Heart left ventricle (tissue), 16 donors: Measurements from ENCODE around the gene ARMH3. TPM values are rescaled to one million over a fixed set of nuclear protein-coding genes. Genes with fewer than 3 reads are reported as not detected.

ENCODE experiments used
- ATAC-seq, 4 donors: fragments of 200-7000 bp; cut with Tn5 transposase; one replicate each; pipeline ENCODE4 v1.9.1; 2020 to 2022; ENCODE audit warnings: moderate library complexity in 4 of 4, mild to moderate bottlenecking in 3 of 4, moderate number of reproducible peaks in 1 of 4
- DNase-seq, 5 donors: peaks; one replicate each; pipeline ENCODE4 v3.0.0-alpha.2; 2020
- H3K27ac ChIP-seq, 12 donors: fragments of 200-600 bp; sonication (generic) in 4 of 12; one replicate each; pipeline versions ENCODE4 v1.5.0 to v1.8.0; 2016 to 2022; ENCODE audit warnings: mild to moderate bottlenecking in 2 of 12
- H3K27me3 ChIP-seq, 9 donors: fragments of 200-600 bp; sonication (generic) in 2 of 9; one replicate each; pipeline versions ENCODE4 v1.5.1 to v1.8.0; 2016 to 2022; ENCODE audit warnings: mild to moderate bottlenecking in 3 of 9
- H3K36me3 ChIP-seq, 9 donors: fragments of 200-600 bp; sonication (generic) in 2 of 9; one replicate each; pipeline versions ENCODE4 v1.5.0 to v1.8.0; 2018 to 2022; ENCODE audit warnings: mild to moderate bottlenecking in 2 of 9
- H3K4me1 ChIP-seq, 12 donors: fragments of 200-600 bp; sonication (generic) in 4 of 12; one replicate each; pipeline versions ENCODE4 v1.5.0 to v1.8.0; 2016 to 2022; ENCODE audit warnings: mild to moderate bottlenecking in 3 of 12
- H3K4me3 ChIP-seq, 12 donors: fragments of 200-600 bp; sonication (generic) in 4 of 12; one replicate each; pipeline versions ENCODE4 v1.5.0 to v1.8.0; 2017 to 2022; ENCODE audit warnings: mild to moderate bottlenecking in 9 of 12, moderate library complexity in 4 of 12
- H3K9me3 ChIP-seq, 12 donors: fragments of 200-600 bp; sonication (generic) in 4 of 12; one replicate each; pipeline versions ENCODE4 v1.5.0 to v1.8.0; 2016 to 2022; ENCODE audit warnings: mild to moderate bottlenecking in 1 of 12
- POLR2A ChIP-seq, 2 donors: fragments of 450-650 bp; IDR thresholded peaks; one replicate each; pipeline ENCODE4 v1.6.1; 2017; ENCODE audit warnings: antibody characterized with exemption in 2 of 2, mild to moderate bottlenecking in 2 of 2, moderate library complexity in 2 of 2
- WGBS, 4 donors: extraction: QIAGEN DNeasy Blood & Tissue Kit in 2 of 4; methylation state at CpG; one replicate each; pipeline versions ENCODE4 v1.1.5 to v1.1.7; 2013 to 2018; 5-methylcytosine and 5-hydroxymethylcytosine counted together
- intact Hi-C, 10 donors: fragments of 100-400 bp; cut with DNase I; formaldehyde crosslinking; loops; one replicate each; pipeline versions ENCODE4 v1.11.1 to v1.14.2; 2022
- polyA plus RNA-seq, 2 donors: library from polyadenylated mRNA; stranded (reverse); fragments of 200-250 nt; gene quantifications; one replicate each; pipeline ENCODE4 v1.2.3, GENCODE V29; 2013
- total RNA-seq, 9 donors: library from RNA; depleted of rRNA in 2 of 9; stranded (reverse); fragments of >200 nt in 2 of 9; fragmentation: NEBNext Ultra II Directional in 3 of 9; extraction: Animal tissue kit (Norgen Biotek cat#: 25700) in 3 of 9; gene quantifications; one replicate each; pipeline versions ENCODE4 v1.1.0 to v1.2.4, GENCODE V29; 2016 to 2023
- TF ChIP-seq, protein P1 (sequence below), 12 donors: fragments of 200-600 bp; sonication (generic) in 4 of 12; IDR thresholded peaks; one replicate each; pipeline versions ENCODE4 v1.5.0 to v1.8.0; 2018 to 2022; ENCODE audit warnings: antibody characterized with exemption in 12 of 12, mild to moderate bottlenecking in 5 of 12
- donor health status: ischemic (EF 13 %, LVEDD 7.1; RV severe dilation, severe dysfunction).
- donor health status: healthy with polysubstance abuse.
- donor health status: DM: no; HTN: yes; CAD: no.
- donor health status: DM: no; HTN: no; CAD: no.
- donor health status: ischemic (EF 25% LVEDD 6.9; RV normal size, moderate dysfunction).
- donor health status: ischemic (EF 25% LVEDD 5.7; RV mildly dilated, moderate dysfunction).
- donor health status: healthy.
- donor health status: DM: yes; HTN: yes; CAD: no.
- donor health status: ischemic (EF 35%, LVEDD 5.7; RV mildly dilated, moderate dysfunction).
- donor health status: nonischemic (EF 11% LVEDD 7.7; RV severe dilation, severe dysfunction).
- donor health status: DM: yes; HTN: yes; CAD: no.
- donor health status: PGD.
- donor health status: ischemic (EF 29% LVEDD 5.4; RV normal size, mild dysfunction).
- donor health status: nonischemic (EF 23%, LVEDD 6.1; RV moderate dilation, normal function).

Gene ARMH3
- total and polyA plus RNA-seq, 11 donors, result 28.5 to 84.2 (median 43.9) TPM

DNA sequence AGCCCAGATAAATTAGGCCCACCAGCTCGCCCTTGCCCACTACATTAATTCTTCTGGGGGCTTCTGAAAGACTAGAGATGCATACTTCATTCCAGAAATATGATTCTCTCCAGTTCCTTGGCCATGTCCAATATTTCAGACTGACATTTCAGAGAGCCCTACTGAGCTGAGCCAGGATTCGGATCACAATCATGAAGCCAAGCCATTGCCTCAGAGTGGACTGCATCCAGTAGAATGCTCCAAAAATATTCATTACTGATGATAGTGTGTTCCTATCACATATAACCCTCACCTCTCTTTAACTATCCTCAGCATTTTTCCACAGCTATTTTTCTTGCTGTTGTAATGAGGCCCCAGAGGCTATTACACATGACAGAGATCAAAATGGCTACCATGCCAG is 38.7 kb downstream of the ARMH3 start:
- DNase-seq (no peak), ATAC-seq (peak in 3 of 4 donors; percentile 42 to 51 (median 48))
- Histone ChIP-seq H3K36me3 (peaks cover 0 to 92% (median 72%) of the 10 kb centered on the region in 9 donors), H3K4me1 (peaks cover 0 to 6% (median 0%) of the 10 kb centered on the region in 12 donors), H3K27ac (no peak overlapping the region), H3K4me3 (no peak overlapping the region), H3K27me3 (no peaks in the 10 kb centered on the region), H3K9me3 (no peaks in the 10 kb centered on the region)
- 65 to 78% (median 74%) methylated on average over 2 of the region's 2 CpGs for WGBS, 4 donors
- intact Hi-C loops, result no loop called here
- TF ChIP-seq POLR2A (IDR thresholded peaks at IDR 0.05), result no peak
- TF ChIP-seq, protein P1, sequence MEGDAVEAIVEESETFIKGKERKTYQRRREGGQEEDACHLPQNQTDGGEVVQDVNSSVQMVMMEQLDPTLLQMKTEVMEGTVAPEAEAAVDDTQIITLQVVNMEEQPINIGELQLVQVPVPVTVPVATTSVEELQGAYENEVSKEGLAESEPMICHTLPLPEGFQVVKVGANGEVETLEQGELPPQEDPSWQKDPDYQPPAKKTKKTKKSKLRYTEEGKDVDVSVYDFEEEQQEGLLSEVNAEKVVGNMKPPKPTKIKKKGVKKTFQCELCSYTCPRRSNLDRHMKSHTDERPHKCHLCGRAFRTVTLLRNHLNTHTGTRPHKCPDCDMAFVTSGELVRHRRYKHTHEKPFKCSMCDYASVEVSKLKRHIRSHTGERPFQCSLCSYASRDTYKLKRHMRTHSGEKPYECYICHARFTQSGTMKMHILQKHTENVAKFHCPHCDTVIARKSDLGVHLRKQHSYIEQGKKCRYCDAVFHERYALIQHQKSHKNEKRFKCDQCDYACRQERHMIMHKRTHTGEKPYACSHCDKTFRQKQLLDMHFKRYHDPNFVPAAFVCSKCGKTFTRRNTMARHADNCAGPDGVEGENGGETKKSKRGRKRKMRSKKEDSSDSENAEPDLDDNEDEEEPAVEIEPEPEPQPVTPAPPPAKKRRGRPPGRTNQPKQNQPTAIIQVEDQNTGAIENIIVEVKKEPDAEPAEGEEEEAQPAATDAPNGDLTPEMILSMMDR (IDR thresholded peaks at IDR 0.05), result no peak

DNA sequence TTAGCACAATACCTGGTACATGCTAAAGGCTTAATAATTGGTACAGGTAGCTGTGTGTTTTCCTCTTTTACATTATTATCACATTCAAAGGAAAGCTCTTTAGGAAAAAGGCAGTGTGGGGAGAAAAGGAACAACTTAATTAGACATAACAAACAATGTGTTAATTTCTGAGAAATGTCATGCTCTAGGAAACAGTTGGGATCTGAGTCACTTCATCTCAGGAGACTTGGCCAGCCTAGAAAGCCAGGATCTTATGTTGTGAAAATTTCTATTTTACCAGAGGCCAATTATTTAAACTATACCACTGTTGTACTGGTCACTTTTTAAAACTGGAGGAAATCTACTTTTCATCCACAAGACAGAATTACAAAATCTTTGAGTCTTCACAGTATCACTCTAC is 39.6 kb downstream of the ARMH3 start:
- DNase-seq, result no peak
- H3K27me3 ChIP-seq, result no peaks in the 10 kb centered on the region
- H3K36me3 ChIP-seq, result peaks cover 0 to 91% (median 72%) of the 10 kb centered on the region in 9 donors
- H3K9me3 ChIP-seq, result no peaks in the 10 kb centered on the region
- peaks cover 0 to 6% (median 0%) of the 10 kb centered on the region in 12 donors for H3K4me1 ChIP-seq
- intact Hi-C loops, result no loop called here
- no peak overlapping the region for H3K4me3 ChIP-seq
- H3K27ac ChIP-seq, result no peak overlapping the region
- ATAC-seq, result no peak
- TF ChIP-seq, protein P1 (IDR thresholded peaks at IDR 0.05), result no peak
- TF ChIP-seq POLR2A (IDR thresholded peaks at IDR 0.05), result no peak

DNA sequence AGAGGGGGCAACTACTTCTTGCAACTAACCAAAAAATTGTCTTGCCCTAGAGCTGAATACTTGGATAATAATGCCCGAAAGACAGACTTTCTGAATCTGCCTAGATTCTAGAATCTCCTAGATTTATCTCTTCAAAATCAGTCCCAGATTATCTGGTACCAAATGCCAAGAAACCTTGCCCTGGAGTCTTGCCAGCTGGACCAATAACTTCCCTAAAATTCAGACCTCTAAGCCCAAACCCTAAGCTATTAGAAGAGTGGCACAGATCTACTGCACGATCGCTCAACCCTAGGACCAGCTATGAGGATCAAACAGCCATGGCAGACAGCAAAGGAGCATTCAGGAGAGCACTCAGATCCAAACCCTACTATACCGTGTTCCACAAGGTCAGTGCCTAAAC is 45.0 kb downstream of the ARMH3 start:
- Histone ChIP-seq H3K9me3 (no peaks in the 10 kb centered on the region), H3K27me3 (no peaks in the 10 kb centered on the region), H3K36me3 (peaks cover 0 to 79% (median 68%) of the 10 kb centered on the region in 9 donors), H3K4me1 (peaks cover 0 to 12% (median 1%) of the 10 kb centered on the region in 12 donors), H3K27ac (peak overlapping the region in 1 of 12 donors; percentile 38), H3K4me3 (no peak overlapping the region)
- TF ChIP-seq, protein P1 (IDR thresholded peaks at IDR 0.05), result no peak
- TF ChIP-seq POLR2A (IDR thresholded peaks at IDR 0.05), result no peak
- no peak for DNase-seq
- WGBS, 4 donors, result 75 to 90% (median 85%) methylated on average over 4 of the region's 4 CpGs
- intact Hi-C loops, result loop anchor here in 8 of 10 donors (1.0 to 5.0 kb wide), 6 partner anchors 122 to 174 kb away; partner anchors contain the start of gene KCNIP2 (in 1 of the 8)
- ATAC-seq, result no peak

DNA sequence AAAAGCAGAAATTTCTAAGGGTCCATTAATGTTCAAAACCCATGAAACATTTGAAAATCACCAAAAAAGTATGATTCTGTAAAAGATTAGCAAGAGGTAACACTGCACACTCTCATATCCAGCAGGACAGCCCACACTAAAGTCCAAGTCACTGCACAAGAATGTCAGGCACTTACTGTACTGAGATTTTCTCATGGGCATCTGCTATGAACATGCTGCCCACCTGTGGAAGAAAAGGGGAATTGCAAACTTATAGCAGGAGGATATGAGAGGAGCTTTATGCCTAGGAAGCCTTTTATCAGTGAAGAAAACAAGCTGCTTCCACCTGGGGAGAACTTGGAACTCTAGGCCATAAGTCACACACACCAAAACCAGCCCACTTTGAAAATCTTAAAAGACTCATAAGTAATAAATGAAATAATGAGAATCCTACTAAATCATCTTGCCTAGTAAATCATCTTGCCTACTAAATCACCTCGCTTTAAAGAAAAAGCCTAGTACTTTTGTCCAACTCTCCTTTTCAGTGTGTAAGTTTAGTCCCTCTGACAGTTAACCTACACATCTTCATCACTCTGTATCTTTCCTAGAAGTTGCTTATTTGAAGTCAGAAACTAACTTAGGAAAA is 46.1 kb downstream of the ARMH3 start:
- DNase-seq (peak in 4 of 5 donors; percentile 33 to 53 (median 44)), ATAC-seq (peak; percentile 83 to 97 (median 96))
- WGBS, 4 donors, result 97 to 100% (median 98%) methylated on average over 1 of the region's 1 CpG

More for the DNA sequence above, 46.1 kb downstream of the ARMH3 start:
- intact Hi-C loops, result loop anchor here (1.0 to 5.0 kb wide), 7 partner anchors 118 to 173 kb away; partner anchors contain the start of gene KCNIP2 (in 1 of the 10)
- Histone ChIP-seq H3K4me3 (no peak overlapping the region), H3K27ac (no peak overlapping the region), H3K36me3 (peaks cover 0 to 82% (median 74%) of the 10 kb centered on the region in 9 donors), H3K27me3 (no peaks in the 10 kb centered on the region), H3K4me1 (peaks cover 0 to 12% (median 1%) of the 10 kb centered on the region in 12 donors), H3K9me3 (no peaks in the 10 kb centered on the region)
- TF ChIP-seq, protein P1 (IDR thresholded peaks at IDR 0.05), result peak; percentile 73 to 93 (median 90)
- TF ChIP-seq POLR2A (IDR thresholded peaks at IDR 0.05), result no peak
